DMS153 treated with DMSO at 0.1 percent for 48 hours (cell line): Measurements from ENCODE around the gene SPSB3.

Source experiments
- DNase-seq: peaks from one replicate; lab custom pipeline; 2025; ENCODE audit not compliant: unreplicated experiment; lab: John Stamatoyannopoulos, UW

SPSB3 gene

DNA sequence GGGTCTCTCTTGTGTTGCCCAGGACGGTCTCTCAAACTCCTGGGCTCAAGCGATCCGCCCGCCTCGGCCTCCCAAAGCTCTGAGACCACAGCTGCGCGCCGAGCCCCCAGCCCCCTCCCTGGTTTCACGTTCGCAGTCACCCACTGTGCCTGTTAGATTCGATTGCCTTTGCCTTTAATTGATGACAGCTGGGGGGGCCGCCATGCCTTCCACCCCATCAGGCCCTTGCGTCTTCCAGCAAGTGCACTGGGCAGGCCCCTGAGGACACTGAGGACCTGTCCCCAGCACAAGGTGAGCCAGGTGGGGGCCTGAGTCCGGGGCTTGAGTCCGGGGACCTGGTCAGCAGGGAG is 7.9 kb upstream of the SPSB3 start:
- no peak for DNase-seq

- DNase-seq, result no peak
Observed at GRCh38 chr16:1789643-1790045, 7.3 kb upstream of the SPSB3 start.

GRCh38 chr16:1788708-1789100 is 6.3 kb upstream of the SPSB3 start:
- DNase-seq, result no peak

GRCh38 chr16:1788095-1788707 is 5.8 kb upstream of the SPSB3 start:
- DNase-seq, result no peak

DNA sequence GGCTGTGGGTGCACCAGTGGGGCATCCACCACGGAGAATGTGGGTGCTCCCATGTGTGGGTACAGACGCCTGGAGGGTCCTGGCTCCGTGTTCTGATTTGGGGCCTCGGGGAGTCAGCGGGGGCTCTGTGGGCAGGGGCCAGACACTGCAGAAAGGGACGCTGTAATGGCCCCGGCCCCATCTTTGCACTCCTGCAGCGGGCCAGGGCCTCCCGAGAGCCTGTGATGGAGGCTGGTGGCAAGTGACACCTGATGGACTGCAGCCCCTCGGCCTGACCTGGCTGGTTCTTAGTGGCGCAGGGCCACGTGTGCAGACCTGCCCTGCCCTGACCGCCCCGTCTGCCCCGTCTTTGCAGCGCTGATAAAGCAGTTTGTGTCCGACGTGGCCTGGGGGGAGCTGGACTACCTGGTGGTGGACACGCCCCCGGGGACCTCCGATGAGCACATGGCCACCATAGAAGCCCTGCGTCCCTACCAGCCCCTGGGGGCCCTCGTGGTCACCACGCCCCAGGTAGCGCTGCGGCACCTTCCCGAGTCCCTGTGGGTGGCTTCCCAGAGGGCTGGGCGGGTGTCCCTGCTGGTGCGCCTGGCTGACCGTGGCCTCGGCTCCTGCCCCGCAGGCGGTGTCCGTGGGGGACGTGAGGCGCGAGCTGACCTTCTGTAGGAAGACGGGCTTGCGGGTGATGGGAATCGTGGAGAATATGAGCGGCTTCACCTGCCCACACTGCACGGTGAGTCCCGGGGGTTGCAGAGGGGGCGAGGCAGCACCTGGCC is 5.1 kb upstream of the SPSB3 start:
- DNase-seq, result no peak

DNA sequence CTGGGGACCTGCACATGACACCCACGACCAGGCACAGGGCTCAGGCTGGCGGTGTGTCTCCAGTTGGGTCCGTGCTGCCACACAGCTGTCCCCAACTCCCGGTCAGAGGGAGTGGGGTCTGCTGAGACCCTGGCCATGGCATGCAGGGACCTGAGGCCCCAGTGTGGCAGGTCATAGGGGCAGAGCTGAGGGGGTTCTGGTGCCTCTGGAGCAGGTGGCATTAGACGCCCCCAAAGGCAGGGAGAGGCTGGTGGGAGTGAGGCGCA is 4.6 kb upstream of the SPSB3 start:
- DNase-seq, result no peak

DNA sequence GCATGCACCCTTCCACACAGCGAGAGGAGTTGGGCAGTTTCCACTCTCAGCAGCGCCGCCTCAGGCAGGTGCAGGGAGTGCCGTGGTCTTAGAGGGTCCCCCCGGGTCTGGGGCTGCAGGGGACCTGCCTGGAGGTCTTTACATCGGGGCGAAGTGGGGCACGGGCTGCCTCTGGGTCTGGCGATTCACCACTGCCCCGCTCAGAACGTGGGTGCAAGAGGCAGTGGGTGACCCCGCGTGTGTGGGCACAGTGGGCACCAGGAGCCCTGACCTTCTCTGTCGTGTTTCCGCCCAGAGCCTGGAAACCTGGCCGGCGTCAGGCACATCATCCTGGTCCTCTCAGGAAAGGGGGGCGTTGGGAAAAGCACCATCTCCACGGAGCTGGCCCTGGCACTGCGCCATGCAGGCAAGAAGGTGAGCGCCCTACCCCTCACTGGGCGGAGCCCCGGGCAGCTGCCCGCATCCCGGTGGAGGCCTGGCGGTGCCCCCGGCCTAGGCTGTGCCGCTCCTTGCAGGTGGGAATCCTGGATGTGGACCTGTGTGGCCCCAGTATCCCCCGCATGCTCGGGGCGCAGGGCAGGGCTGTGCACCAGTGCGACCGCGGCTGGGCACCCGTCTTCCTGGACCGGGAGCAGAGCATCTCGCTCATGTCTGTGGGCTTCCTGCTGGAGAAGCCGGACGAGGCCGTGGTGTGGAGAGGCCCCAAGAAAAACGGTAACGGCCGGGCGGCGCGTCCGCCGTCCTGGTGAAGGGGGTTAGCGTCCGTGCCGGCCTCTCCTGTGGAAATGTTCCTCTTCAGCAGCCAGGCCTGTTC is 4.1 kb upstream of the SPSB3 start:
- DNase-seq, result no peak

DNA sequence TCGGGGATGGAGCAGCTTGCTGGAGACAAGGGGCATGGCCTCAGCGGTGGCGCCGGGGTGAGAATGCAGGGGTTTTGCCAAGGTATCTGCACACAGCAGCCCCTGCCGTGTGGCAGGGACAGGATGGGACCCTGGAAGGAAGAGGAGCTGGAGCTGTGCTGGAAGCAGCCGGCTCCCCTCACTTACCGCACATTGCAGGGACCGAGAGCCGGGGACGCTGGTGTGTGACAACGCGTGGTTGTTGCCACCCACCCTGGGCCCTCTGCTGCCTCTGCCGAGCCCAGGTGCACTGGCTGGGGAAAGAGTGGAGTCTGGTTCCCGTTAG is 3.4 kb upstream of the SPSB3 start:
- DNase-seq, result no peak

DNA sequence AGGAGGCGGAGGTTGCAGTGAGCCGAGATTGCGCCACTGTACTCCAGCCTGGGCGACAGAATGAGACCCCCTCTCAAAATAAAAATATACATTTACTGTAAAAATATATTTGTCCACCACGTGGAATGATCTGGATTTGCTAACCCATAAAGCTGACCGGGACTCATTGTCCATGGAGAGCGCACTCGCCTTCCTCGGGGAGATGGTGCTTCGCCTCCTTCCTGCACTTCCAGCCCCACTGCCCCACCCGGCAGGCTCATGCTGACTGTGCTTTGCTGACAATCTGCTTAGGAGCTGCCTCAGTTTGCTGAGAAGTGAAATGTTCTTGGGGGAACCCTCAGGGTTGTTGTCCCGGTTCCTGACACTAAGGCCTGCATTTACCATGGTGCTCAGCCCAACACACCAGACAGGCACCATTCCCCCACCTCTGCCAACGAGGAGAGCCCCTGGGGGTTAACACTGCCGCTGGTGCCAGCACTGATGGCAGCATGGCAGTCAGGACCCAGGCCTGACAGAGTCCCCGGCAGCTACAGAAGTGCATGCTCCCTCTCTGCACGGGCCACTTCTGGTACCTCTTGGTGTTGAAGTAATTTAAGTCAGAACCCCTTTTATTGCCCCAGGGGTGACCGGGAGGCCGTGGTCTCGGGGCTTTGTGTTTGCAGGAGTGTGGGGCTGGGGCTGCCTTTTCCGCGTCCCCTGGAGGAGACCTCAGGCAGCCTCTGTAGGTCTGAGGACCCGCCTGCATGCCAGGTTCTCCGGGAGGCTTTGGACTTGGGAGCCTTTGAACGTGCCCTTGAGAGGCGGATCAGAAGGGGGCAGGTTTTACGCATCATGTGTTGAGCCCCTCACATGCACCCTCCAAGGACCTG is 2.8 kb upstream of the SPSB3 start:
- DNase-seq, result no peak

DNA sequence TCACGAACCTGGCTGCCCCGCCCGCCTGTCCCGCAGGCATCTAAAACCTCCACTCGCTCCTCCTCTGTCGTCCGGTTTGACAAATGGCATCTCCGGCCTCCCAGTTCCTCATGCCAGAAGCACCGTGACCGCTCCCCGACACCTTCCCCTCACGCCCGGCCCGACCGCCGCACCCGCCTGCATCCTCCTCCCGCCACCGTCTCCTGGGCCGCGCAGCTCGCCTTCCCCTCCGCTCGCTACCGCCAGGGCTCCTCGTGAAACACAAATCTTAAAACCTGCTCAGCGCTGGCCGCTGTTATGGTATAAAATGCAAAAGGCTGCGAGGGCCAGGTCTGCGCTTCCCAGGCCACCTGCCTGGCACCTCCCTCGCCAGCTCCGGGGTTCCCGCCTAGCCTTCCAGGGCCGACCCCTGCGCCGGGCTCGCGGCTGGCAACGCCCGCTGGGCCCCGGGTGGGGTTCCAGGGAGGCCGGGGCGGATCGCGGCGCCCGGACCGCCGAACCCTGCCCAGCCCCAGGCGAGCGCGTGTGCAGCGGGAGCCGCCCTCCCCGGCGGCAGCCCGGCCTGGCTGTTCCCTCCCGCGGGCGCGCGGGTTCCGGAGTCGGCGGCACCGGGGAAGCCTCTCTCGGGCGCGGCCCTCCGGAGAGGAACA is 488 bp downstream of the SPSB3 start:
- no peak for DNase-seq

DNA sequence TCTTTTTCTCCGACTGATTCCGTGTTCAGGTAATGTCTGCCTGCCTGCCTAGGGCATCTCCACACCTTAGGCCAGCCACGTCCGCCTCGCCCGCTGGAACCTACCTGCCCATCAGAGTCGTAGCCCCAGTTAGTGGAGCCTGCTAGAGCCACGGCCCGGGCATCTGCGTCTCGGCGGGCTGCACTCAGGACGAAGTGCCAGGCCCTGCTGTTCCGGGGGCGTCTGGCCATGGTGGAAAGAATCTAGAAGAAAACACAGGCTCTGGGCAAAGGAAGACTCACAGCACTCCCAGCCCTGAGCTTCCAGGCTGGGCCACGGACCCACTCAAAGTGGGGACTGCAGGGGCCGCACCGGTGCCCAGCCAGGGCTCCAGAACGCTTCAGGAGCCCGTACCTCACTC is 1.1 kb downstream of the SPSB3 start:
- DNase-seq, result no peak

- no peak for DNase-seq
Observed at GRCh38 chr16:1780677-1781072, 1.7 kb downstream of the SPSB3 start.

DNA sequence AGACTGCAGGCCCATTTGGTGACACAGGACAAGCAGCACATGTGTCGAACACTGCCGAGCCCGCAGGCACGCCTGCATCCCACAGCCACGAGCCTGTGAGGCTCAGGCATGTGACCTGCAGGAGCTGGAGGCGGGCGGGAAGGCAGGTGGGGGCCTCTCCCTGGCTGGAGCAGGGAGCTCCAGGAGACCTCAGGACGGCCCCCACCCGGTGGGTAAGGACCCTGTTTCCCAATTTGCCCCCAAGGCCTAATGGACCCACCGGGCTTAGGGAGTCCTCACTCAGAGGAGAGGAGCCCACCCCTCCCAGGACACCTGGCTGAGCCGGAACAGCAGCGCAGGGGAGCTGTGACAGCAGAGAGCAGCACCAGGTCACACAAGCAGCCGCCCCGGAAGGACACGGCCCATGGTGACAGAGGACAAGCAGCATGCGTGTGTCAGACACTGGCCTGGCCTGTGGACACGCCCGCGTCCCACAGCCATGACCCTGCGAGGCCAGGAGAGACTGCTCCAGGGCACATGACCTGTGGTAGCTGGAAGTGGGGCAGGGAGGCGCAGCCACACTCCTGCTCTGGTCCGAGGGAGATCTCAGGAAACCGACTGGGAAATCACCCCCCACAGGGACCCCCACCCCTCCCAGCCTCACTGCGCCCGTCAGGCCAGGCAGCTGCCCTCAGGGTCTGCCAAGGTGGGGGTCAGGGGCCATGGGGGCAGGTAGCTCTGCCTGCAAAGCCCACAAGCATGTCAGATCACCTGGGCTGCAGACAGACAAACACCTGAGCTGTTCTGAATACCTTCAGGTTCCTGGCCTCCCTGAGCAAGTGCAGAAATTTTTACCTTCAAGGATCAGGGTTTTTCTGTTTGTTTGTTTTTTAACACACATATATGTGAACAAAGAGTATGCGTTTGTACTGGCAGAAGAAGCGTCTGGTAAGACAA is 2.4 kb downstream of the SPSB3 start:
- no peak for DNase-seq

DNA sequence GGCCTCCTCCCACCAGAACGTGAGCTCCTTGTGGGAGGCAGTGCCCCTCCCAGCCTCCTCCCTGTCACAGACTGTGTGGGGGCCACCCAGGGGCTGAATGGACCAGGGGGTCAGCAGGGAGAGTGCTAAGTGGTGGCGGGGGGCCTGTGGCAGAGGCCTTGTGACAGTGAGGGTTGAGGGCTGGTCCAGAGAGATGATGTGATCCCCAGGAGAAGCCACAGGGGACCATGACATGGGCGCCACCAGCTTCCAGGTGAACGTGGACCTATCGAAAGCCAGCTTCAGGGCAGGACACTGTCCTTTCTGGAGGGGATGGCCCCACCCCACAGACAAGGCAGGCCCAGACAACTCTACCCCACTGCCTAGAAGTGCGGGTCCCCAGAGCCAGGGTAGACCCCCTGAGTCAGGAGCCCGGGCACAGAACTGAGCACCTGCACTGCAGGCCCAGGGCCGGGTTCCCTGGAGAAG is 3.1 kb downstream of the SPSB3 start:
- no peak for DNase-seq

- no peak for DNase-seq
Observed at GRCh38 chr16:1778200-1779179, 3.9 kb downstream of the SPSB3 start.

GRCh38 chr16:1777375-1778199 is 4.8 kb downstream of the SPSB3 start:
- DNase-seq, result no peak

- no peak for DNase-seq
Observed at GRCh38 chr16:1776991-1777374, 5.4 kb downstream of the SPSB3 start.

DNA sequence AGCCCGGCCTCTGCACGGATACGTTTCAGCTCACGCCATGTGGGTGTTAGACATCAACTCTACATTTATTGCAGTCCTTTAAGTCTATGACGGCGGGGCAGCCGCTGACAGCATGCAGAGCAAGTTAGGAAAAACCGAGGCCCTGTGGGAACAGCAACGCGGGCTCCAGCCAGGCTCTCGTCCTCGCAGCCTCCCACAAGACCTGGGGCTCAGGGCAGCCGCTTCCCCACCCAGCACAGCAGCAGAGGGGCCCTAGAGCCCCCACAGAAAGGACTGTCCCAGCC is 5.8 kb downstream of the SPSB3 start:
- no peak for DNase-seq
